ENCODE measurements around the gene CST11.

DNA sequence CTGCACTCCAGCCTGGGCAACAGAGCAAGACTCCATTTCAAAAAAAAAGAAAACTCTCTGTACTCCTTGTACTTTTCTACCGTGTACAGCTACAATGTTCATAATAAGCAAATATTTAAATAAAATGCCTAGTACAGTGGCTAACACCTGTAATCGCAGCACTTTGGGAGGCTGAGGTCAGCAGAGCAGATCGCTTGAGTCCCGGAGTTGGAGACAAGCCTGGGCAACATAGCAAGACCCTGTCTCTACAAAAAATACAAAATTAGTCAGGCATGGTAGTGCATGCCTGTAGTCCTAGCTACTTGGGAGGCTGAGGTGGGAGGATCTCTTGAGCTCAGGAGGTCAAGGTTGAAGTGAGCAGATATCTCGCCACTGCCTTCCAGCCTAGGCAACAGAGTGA, 37.1 kb downstream of the CST11 start:
- TF ChIP-seq, protein P1, sequence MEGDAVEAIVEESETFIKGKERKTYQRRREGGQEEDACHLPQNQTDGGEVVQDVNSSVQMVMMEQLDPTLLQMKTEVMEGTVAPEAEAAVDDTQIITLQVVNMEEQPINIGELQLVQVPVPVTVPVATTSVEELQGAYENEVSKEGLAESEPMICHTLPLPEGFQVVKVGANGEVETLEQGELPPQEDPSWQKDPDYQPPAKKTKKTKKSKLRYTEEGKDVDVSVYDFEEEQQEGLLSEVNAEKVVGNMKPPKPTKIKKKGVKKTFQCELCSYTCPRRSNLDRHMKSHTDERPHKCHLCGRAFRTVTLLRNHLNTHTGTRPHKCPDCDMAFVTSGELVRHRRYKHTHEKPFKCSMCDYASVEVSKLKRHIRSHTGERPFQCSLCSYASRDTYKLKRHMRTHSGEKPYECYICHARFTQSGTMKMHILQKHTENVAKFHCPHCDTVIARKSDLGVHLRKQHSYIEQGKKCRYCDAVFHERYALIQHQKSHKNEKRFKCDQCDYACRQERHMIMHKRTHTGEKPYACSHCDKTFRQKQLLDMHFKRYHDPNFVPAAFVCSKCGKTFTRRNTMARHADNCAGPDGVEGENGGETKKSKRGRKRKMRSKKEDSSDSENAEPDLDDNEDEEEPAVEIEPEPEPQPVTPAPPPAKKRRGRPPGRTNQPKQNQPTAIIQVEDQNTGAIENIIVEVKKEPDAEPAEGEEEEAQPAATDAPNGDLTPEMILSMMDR (IDR thresholded peaks at IDR 0.05), result no peak
- no peak for TF ChIP-seq ZFX (IDR thresholded peaks at IDR 0.05; ENCODE audit: borderline replicate concordance)
